NT2/D1 (cell line): ENCODE results near the gene TBC1D4.
"Not testable (repeated sequence)": the region's sequence is repeated elsewhere in the genome, so short reads cannot be mapped to it uniquely, and the experiment has no call there.

ENCODE experiments used
- DNase-seq: peaks from one replicate; pipeline ENCODE4 v3.0.0-alpha.2; 2011; ENCODE audit warnings: low read depth, low spot score
- H3K27me3 ChIP-seq: 2 replicates; pipeline ENCODE4 v1.6.0; 2011; ENCODE audit warnings: mild to moderate bottlenecking; ENCODE audit not compliant: insufficient read length, insufficient read depth
- H3K36me3 ChIP-seq: 2 replicates; pipeline ENCODE4 v1.6.1; 2011; ENCODE audit warnings: mild to moderate bottlenecking, low read length, mixed read lengths; ENCODE audit not compliant: insufficient read depth, insufficient read length
- H3K4me1 ChIP-seq: 2 replicates; pipeline ENCODE4 v1.5.1; 2011; ENCODE audit not compliant: insufficient read depth, insufficient read length
- H3K4me3 ChIP-seq: 2 replicates; pipeline ENCODE4 v1.5.1; 2011; ENCODE audit warnings: low read depth; ENCODE audit not compliant: insufficient read length
- H3K9ac ChIP-seq: 2 replicates; pipeline ENCODE4 v1.6.0; 2011; ENCODE audit warnings: low read depth; ENCODE audit not compliant: insufficient read length
- H3K9me3 ChIP-seq: 2 replicates; pipeline ENCODE4 v1.5.1; 2011; ENCODE audit warnings: mild to moderate bottlenecking, low read length; ENCODE audit not compliant: insufficient read depth
- SUZ12 ChIP-seq: IDR thresholded peaks from 2 replicates; pipeline ENCODE4 v1.6.1; 2011; ENCODE audit not compliant: insufficient read length, insufficient read depth; ENCODE audit errors: extremely low read depth
- YY1 ChIP-seq: IDR thresholded peaks from 2 replicates; pipeline ENCODE4 v1.6.1; 2011; ENCODE audit not compliant: insufficient read length, insufficient read depth
- ZNF274 ChIP-seq: IDR thresholded peaks from 2 replicates; pipeline ENCODE4 v1.6.1; 2011; ENCODE audit warnings: mild to moderate bottlenecking, low read depth, low read length

TBC1D4 gene

DNA sequence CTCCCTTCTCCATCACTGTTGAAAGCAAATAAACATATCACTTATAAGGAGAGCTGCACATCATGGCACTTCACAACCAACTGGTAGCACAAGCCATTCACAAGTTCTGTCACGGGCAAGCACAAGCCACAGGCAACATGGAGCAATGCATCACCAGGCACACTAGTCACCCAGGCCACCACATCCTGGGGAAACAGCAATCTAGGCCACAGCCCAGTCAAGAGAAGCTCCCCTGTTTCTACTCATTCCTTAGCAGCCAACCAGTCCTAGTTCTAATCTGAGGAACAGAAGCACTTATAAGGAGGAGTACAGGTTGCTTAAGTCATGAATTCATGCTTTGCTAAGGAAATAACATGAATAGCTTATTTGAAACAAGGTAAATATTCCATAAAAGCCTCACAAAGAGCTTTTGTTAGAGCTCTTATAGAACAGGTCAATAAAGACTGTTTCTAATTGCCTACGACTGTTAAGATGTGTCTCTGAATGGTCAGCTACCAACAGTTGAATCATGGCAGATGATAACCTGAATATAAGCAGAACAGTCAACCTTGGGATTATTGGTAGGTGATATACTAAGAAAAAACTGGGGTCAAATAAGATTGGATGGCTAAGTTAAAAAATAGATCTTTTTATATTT, 169.0 kb downstream of the TBC1D4 start:
- Histone ChIP-seq H3K4me1 (no peaks in the 10 kb centered on the region), H3K9me3 (no peaks in the 10 kb centered on the region), H3K9ac (no peak overlapping the region), H3K36me3 (peaks cover 3% of the 10 kb centered on the region), H3K27me3 (no peaks in the 10 kb centered on the region), H3K4me3 (no peak overlapping the region)
- DNase-seq, result no peak
- no peak for TF ChIP-seq SUZ12

DNA sequence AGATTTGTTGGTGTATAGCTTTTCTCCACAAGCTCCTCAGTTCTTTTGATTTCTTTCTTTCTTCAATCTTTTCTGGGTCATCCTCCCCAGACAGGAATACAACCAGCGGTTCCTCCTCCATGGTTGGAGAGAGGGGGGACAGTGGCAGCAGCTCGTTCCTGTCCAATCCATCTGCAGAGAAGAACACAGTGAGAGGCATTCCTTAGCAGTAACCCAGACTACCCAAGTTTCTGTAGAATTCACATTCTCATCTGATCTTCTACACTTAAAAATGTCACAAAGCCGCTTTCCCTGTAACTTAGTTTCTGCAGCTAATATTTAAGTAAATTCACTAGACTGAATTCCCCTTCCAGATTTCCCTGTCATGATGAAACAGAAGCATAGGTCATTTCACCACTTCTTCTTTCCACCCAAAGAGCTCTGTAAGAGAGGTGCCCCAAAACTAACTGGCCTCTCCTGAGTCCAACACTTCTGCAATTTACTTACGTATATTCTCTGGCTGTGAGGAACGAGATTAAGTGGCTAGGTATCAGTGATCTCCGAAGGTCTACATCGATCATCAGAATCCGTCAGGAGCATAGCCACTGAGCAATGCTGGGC, 171.9 kb downstream of the TBC1D4 start:
- H3K4me1 ChIP-seq, result no peaks in the 10 kb centered on the region
- no peak overlapping the region for H3K4me3 ChIP-seq
- peaks cover 6% of the 10 kb centered on the region for H3K36me3 ChIP-seq
- no peak for TF ChIP-seq YY1
- no peak for TF ChIP-seq ZNF274
- TF ChIP-seq SUZ12, result no peak
- no peak for DNase-seq
- no peaks in the 10 kb centered on the region for H3K27me3 ChIP-seq
- no peaks in the 10 kb centered on the region for H3K9me3 ChIP-seq
- no peak overlapping the region for H3K9ac ChIP-seq

GRCh38 chr13:75308222-75308621, 173.7 kb downstream of the TBC1D4 start:
- Histone ChIP-seq H3K9ac (no peak overlapping the region), H3K27me3 (no peaks in the 10 kb centered on the region), H3K36me3 (peaks cover 6% of the 10 kb centered on the region), H3K4me1 (no peaks in the 10 kb centered on the region), H3K4me3 (no peak overlapping the region), H3K9me3 (no peaks in the 10 kb centered on the region)
- TF ChIP-seq ZNF274 (no peak), YY1 (no peak), SUZ12 (no peak)
- no peak for DNase-seq

DNA sequence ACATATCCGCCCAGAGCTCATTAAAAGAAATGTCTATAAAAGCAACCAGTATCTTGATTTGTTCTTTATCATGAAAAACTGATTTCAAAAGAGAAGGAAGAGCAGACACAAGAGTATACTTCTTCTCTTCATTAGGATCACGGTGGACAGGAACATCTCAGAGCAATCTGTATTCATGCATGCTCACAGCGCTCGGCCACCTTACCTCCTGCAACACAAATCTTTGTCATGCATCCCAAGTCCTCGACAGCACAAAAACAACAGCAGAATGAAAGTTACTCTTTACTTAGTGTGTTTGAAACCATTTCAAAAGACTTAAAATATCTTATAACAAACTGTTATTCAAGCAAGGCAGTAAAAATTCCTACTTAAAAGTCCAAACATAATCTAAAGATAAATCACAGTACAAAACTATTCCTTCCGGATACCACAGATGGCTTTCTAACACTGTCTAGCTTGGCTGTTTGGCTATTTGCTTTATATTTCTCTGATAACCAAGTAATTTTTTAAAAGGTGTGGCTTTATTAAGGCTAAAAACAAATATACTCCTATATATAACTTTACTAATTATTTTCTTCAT, 174.5 kb downstream of the TBC1D4 start:
- TF ChIP-seq YY1, result no peak
- TF ChIP-seq ZNF274, result no peak
- TF ChIP-seq SUZ12, result no peak
- no peak overlapping the region for H3K9ac ChIP-seq
- no peak for DNase-seq
- no peak overlapping the region for H3K4me3 ChIP-seq
- H3K36me3 ChIP-seq, result peaks cover 6% of the 10 kb centered on the region
- H3K9me3 ChIP-seq, result no peaks in the 10 kb centered on the region
- no peaks in the 10 kb centered on the region for H3K4me1 ChIP-seq
- H3K27me3 ChIP-seq, result no peaks in the 10 kb centered on the region

GRCh38 chr13:75306967-75307366, 175.0 kb downstream of the TBC1D4 start:
- H3K4me1 ChIP-seq, DNase-seq, H3K9me3 ChIP-seq, H3K9ac ChIP-seq, H3K27me3 ChIP-seq, H3K4me3 ChIP-seq, H3K36me3 ChIP-seq: not testable (repeated sequence)

DNA sequence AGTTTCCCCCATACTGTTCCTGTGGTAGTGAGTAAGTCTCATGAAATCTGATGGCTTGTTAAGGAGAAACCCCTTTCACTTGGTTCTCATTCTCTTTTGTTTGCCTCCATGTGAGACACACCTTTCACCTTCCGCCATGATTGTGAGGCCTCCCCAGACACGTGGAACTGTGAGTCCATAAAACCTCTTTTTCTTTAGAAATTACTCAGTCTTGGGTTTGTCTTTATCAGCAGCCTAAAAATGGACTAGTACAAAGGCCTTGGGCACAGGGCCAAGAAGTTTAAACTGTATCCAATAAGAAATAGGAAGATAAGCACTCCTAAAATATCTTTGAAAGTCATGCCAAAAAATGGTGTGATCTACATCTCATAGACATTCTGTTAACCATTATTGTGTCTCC, 176.9 kb downstream of the TBC1D4 start:
- Histone ChIP-seq H3K4me1 (no peaks in the 10 kb centered on the region), H3K4me3 (no peak overlapping the region), H3K27me3 (no peaks in the 10 kb centered on the region), H3K9ac (no peak overlapping the region), H3K9me3 (no peaks in the 10 kb centered on the region), H3K36me3 (peaks cover 6% of the 10 kb centered on the region)
- no peak for DNase-seq
- TF ChIP-seq SUZ12 (no peak), YY1 (no peak), ZNF274 (no peak)

GRCh38 chr13:75303263-75303662, 178.7 kb downstream of the TBC1D4 start:
- Histone ChIP-seq H3K4me1 (no peaks in the 10 kb centered on the region), H3K9me3 (no peaks in the 10 kb centered on the region), H3K9ac (no peak overlapping the region), H3K4me3 (no peak overlapping the region), H3K27me3 (no peaks in the 10 kb centered on the region), H3K36me3 (peaks cover 3% of the 10 kb centered on the region)
- no peak for TF ChIP-seq SUZ12
- no peak for TF ChIP-seq ZNF274
- TF ChIP-seq YY1, result no peak
- no peak for DNase-seq

DNA sequence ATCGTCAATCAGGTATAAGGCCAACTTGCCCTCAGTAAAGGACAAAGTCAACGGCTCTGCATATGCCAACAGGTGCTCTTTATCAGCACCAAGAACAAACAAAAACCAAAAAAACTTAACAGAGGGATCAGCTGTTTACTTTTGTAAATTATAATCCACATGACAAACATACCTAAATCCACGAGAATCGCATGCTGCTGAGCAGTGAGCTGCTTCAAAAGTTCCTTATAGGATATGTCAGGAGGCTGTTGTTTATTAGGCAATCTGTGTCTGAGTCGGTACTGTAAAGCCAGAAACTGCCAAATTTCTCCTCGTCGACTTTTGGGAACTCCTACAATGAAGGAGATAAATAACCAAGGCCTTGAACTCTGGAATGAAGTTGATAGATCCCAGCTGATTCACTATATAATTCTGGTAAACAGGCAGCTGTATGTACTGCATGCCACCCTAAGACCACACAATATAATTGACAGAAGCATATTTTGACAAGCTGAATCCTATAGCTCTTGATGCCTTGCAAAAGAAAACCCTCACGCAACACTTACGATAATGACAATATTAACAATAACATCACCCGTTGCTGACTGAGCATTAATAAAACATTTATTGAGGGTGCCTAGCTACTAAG, 179.8 kb downstream of the TBC1D4 start:
- no peak for DNase-seq
- no peak overlapping the region for H3K4me3 ChIP-seq
- H3K9ac ChIP-seq, result no peak overlapping the region
- H3K4me1 ChIP-seq, result no peaks in the 10 kb centered on the region
- peaks cover under 1% of the 10 kb centered on the region for H3K36me3 ChIP-seq
- no peaks in the 10 kb centered on the region for H3K27me3 ChIP-seq
- no peaks in the 10 kb centered on the region for H3K9me3 ChIP-seq
- no peak for TF ChIP-seq ZNF274
